GM23338 (cell line): ENCODE results near the gene SMPD4.
"Not testable (repeated sequence)": the region's sequence is repeated elsewhere in the genome, so short reads cannot be mapped to it uniquely, and the experiment has no call there.

Source experiments
- CREB1 ChIP-seq: fragments of 250-450 bp; sonication (Bioruptor Pico); IDR thresholded peaks from 2 replicates; pipeline ENCODE4 v1.5.0; 2020; ENCODE audit warnings: low read depth, mild to moderate bottlenecking, moderate library complexity
- EZH2 ChIP-seq: fragments of 200-600 bp; sonication (generic); IDR thresholded peaks from one replicate; pipeline ENCODE4 v1.8.0; 2017; ENCODE audit warnings: antibody characterized with exemption, mild to moderate bottlenecking, low read depth; ENCODE audit not compliant: unreplicated experiment
- EZH2phosphoT487 ChIP-seq: fragments of 200-600 bp; sonication (generic); IDR thresholded peaks from one replicate; pipeline ENCODE4 v1.8.1; 2018; ENCODE audit warnings: antibody characterized with exemption; ENCODE audit not compliant: unreplicated experiment
- JUNB ChIP-seq: IDR thresholded peaks from one replicate; pipeline ENCODE4 v1.6.1; 2016; ENCODE audit warnings: antibody characterized with exemption; ENCODE audit not compliant: unreplicated experiment
- NANOG ChIP-seq: IDR thresholded peaks from 2 replicates; pipeline ENCODE4 v1.6.1; 2016; ENCODE audit warnings: antibody characterized with exemption, borderline replicate concordance
- POLR2AphosphoS5 ChIP-seq: IDR thresholded peaks from 2 replicates; pipeline ENCODE4 v1.6.1; 2016; ENCODE audit warnings: antibody characterized with exemption, low read depth
- STAT1 ChIP-seq: IDR thresholded peaks from one replicate; pipeline ENCODE4 v1.6.1; 2016; ENCODE audit warnings: antibody characterized with exemption; ENCODE audit not compliant: unreplicated experiment
- ZNF114 ChIP-seq: fragments of 250-450 bp; sonication (Bioruptor Pico); IDR thresholded peaks from 2 replicates; pipeline ENCODE4 v1.5.0; 2020; ENCODE audit warnings: mild to moderate bottlenecking, moderate library complexity
- ZNF331 ChIP-seq: fragments of 250-450 bp; sonication (Bioruptor Pico); IDR thresholded peaks from 2 replicates; pipeline ENCODE4 v1.5.0; 2020; ENCODE audit warnings: low read depth, mild to moderate bottlenecking, moderate library complexity
- ZNF462 ChIP-seq: fragments of 250-450 bp; sonication (Bioruptor Pico); IDR thresholded peaks from 2 replicates; pipeline ENCODE4 v1.5.0; 2020; ENCODE audit warnings: mild to moderate bottlenecking, moderate library complexity
- TF ChIP-seq, protein P1 (sequence below), 2 experiments: fragments of 200-600 bp in 1 of 2; sonication (generic) in 1 of 2; conservative IDR thresholded peaks; 2 replicates each; pipeline versions ENCODE4 v1.5.1 to v1.6.1; 2016 to 2017; ENCODE audit warnings: antibody characterized with exemption in 2 of 2, low read depth in 2 of 2, mild to moderate bottlenecking in 2 of 2, moderate library complexity in 1 of 2
- TF ChIP-seq, protein P2 (sequence below): IDR thresholded peaks from 2 replicates; pipeline ENCODE4 v1.6.1; 2016; ENCODE audit warnings: antibody characterized with exemption
- TF ChIP-seq, protein P3 (sequence below): IDR thresholded peaks from one replicate; pipeline ENCODE4 v1.6.1; 2018; ENCODE audit warnings: antibody characterized with exemption; ENCODE audit not compliant: unreplicated experiment

GRCh38 chr2:130129120-130129829 is 52.1 kb downstream of the SMPD4 start, which contains the start of gene POTEF:
- TF ChIP-seq, protein P1, sequence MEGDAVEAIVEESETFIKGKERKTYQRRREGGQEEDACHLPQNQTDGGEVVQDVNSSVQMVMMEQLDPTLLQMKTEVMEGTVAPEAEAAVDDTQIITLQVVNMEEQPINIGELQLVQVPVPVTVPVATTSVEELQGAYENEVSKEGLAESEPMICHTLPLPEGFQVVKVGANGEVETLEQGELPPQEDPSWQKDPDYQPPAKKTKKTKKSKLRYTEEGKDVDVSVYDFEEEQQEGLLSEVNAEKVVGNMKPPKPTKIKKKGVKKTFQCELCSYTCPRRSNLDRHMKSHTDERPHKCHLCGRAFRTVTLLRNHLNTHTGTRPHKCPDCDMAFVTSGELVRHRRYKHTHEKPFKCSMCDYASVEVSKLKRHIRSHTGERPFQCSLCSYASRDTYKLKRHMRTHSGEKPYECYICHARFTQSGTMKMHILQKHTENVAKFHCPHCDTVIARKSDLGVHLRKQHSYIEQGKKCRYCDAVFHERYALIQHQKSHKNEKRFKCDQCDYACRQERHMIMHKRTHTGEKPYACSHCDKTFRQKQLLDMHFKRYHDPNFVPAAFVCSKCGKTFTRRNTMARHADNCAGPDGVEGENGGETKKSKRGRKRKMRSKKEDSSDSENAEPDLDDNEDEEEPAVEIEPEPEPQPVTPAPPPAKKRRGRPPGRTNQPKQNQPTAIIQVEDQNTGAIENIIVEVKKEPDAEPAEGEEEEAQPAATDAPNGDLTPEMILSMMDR (conservative IDR thresholded peaks at IDR 0.05; ENCODE audit: low read depth in 2 of 2), result not testable (repeated sequence)
- not testable (repeated sequence) for TF ChIP-seq POLR2AphosphoS5; ZNF114 (CRISPR knock-in tag); EZH2; CREB1 (CRISPR knock-in tag); EZH2phosphoT487; NANOG; ZNF331 (CRISPR knock-in tag); JUNB; STAT1; ZNF462
- TF ChIP-seq, protein P2, sequence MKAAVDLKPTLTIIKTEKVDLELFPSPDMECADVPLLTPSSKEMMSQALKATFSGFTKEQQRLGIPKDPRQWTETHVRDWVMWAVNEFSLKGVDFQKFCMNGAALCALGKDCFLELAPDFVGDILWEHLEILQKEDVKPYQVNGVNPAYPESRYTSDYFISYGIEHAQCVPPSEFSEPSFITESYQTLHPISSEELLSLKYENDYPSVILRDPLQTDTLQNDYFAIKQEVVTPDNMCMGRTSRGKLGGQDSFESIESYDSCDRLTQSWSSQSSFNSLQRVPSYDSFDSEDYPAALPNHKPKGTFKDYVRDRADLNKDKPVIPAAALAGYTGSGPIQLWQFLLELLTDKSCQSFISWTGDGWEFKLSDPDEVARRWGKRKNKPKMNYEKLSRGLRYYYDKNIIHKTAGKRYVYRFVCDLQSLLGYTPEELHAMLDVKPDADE, result not testable (repeated sequence)
- TF ChIP-seq, protein P3, sequence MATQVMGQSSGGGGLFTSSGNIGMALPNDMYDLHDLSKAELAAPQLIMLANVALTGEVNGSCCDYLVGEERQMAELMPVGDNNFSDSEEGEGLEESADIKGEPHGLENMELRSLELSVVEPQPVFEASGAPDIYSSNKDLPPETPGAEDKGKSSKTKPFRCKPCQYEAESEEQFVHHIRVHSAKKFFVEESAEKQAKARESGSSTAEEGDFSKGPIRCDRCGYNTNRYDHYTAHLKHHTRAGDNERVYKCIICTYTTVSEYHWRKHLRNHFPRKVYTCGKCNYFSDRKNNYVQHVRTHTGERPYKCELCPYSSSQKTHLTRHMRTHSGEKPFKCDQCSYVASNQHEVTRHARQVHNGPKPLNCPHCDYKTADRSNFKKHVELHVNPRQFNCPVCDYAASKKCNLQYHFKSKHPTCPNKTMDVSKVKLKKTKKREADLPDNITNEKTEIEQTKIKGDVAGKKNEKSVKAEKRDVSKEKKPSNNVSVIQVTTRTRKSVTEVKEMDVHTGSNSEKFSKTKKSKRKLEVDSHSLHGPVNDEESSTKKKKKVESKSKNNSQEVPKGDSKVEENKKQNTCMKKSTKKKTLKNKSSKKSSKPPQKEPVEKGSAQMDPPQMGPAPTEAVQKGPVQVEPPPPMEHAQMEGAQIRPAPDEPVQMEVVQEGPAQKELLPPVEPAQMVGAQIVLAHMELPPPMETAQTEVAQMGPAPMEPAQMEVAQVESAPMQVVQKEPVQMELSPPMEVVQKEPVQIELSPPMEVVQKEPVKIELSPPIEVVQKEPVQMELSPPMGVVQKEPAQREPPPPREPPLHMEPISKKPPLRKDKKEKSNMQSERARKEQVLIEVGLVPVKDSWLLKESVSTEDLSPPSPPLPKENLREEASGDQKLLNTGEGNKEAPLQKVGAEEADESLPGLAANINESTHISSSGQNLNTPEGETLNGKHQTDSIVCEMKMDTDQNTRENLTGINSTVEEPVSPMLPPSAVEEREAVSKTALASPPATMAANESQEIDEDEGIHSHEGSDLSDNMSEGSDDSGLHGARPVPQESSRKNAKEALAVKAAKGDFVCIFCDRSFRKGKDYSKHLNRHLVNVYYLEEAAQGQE, result not testable (repeated sequence)
